K562 (cell line): ENCODE measurements around the gene SF3A2. TPM values are rescaled to one million over a fixed set of nuclear protein-coding genes. Genes with fewer than 3 reads are reported as not detected.

Source experiments
- CCNT2 ChIP-seq: IDR thresholded peaks from 2 replicates; pipeline ENCODE4 v1.6.1; 2011; ENCODE audit warnings: borderline replicate concordance, low read depth, mild to moderate bottlenecking, moderate library complexity, mixed read lengths, low read length; ENCODE audit not compliant: insufficient read length; ENCODE audit errors: extremely low read depth
- CEBPB ChIP-seq: fragments of 450-650 bp; IDR thresholded peaks from 2 replicates; pipeline ENCODE4 v1.6.1; 2016; ENCODE audit warnings: missing genetic modification characterization, missing compliant biosample characterization
- ELF1 ChIP-seq: fragments of 200-800 bp; sonication (Bioruptor generic); IDR thresholded peaks from 2 replicates; pipeline ENCODE4 v1.6.1; 2016; ENCODE audit warnings: missing genetic modification characterization, missing compliant biosample characterization
- GTF2E2 ChIP-seq: fragments of 200-800 bp; sonication (Bioruptor generic); IDR thresholded peaks from 2 replicates; pipeline ENCODE4 v1.6.1; 2016; ENCODE audit warnings: missing genetic modification characterization, missing compliant biosample characterization
- ID3 ChIP-seq, 2 experiments: fragments of 250-450 bp in 1 of 2; fragments of 450-650 bp in 1 of 2; sonication (Bioruptor Pico) in 1 of 2; IDR thresholded peaks; 2 replicates each; pipeline versions ENCODE4 v1.6.1 to v1.8.0; 2016 to 2021; ENCODE audit warnings: mild to moderate bottlenecking in 2 of 2, moderate library complexity in 2 of 2, missing compliant biosample characterization in 1 of 2, missing genetic modification characterization in 1 of 2
- KDM5B ChIP-seq: fragments of 200-600 bp; sonication (generic); IDR thresholded peaks from 2 replicates; pipeline ENCODE4 v1.6.1; 2012; ENCODE audit warnings: low read depth, mild to moderate bottlenecking, moderate library complexity, low read length, control low read depth, inconsistent platforms; ENCODE audit not compliant: insufficient replicate concordance
- MEF2A ChIP-seq: IDR thresholded peaks from 2 replicates; pipeline ENCODE4 v1.6.1; 2011; ENCODE audit warnings: low read depth, mild to moderate bottlenecking, low read length, moderate library complexity; ENCODE audit not compliant: control insufficient read depth
- SMAD4 ChIP-seq: fragments of 250-450 bp; sonication (Bioruptor Pico); conservative IDR thresholded peaks from 2 replicates; pipeline ENCODE4 v1.8.0; 2021; ENCODE audit warnings: inconsistent platforms, mild to moderate bottlenecking, moderate library complexity
- TEAD1 ChIP-seq, 2 experiments: fragments of 450-650 bp in 1 of 2; sonication (generic) in 1 of 2; formaldehyde crosslinking; IDR thresholded peaks; 2 replicates each; pipeline versions ENCODE4 v1.4.0 to v1.8.0; 2020 to 2022; ENCODE audit warnings: mild to moderate bottlenecking in 2 of 2, missing genetic modification reagents in 1 of 2
- USF1 ChIP-seq: sonication (generic); formaldehyde crosslinking; IDR thresholded peaks from 2 replicates; pipeline ENCODE4 v1.9.0; 2022; ENCODE audit warnings: mild to moderate bottlenecking, missing genetic modification reagents
- ZNF134 ChIP-seq: fragments of 250-450 bp; sonication (Bioruptor Pico); conservative IDR thresholded peaks from 2 replicates; pipeline ENCODE4 v1.4.0; 2020
- ZNF644 ChIP-seq: fragments of 200-800 bp; sonication (Bioruptor generic); IDR thresholded peaks from 2 replicates; pipeline ENCODE4 v1.6.1; 2016; ENCODE audit warnings: low read depth, missing genetic modification characterization, missing compliant biosample characterization
- polyA plus RNA-seq, 8 experiments: library from polyadenylated mRNA; depleted of rRNA in 4 of 8; stranded (reverse) in 5 of 8; unstranded in 3 of 8; fragments of >200 nt; fragmentation: Nextera tagmentation in 2 of 8; fragmentation: Illumina TruSeq in 1 of 8; extraction: Ambion mirVana in 2 of 8; extraction: Trizol in 1 of 8; gene quantifications; 2 replicates each; pipeline versions ENCODE4 v1.2.1 to v1.2.3, GENCODE V29; 2011 to 2014; ENCODE audit warnings: inconsistent platforms in 1 of 8, missing spikeins in 1 of 8
- total RNA-seq, 7 experiments: library from RNA; depleted of rRNA in 6 of 7; stranded (reverse); fragments of >200 nt in 6 of 7; fragmentation: Illumina TruSeq in 2 of 7; extraction: Trizol in 2 of 7; gene quantifications; 2 replicates each; pipeline versions ENCODE4 v1.2.1 to v1.2.3, GENCODE V29; 2011 to 2021; ENCODE audit warnings: low replicate concordance in 1 of 7
- TF ChIP-seq, protein P1 (sequence below): fragments of 250-450 bp; sonication (Bioruptor Pico); IDR thresholded peaks from 2 replicates; pipeline ENCODE4 v1.4.0; 2020; ENCODE audit warnings: mild to moderate bottlenecking, moderate library complexity
- TF ChIP-seq, protein P2 (sequence below): fragments of 450-650 bp; conservative IDR thresholded peaks from 2 replicates; pipeline ENCODE4 v1.6.1; 2016; ENCODE audit warnings: missing genetic modification characterization, low read depth, mild to moderate bottlenecking, control low read depth, missing compliant biosample characterization
- TF ChIP-seq, protein P3 (sequence below), 2 experiments: IDR thresholded peaks in 1 of 2; conservative IDR thresholded peaks in 1 of 2; 2 replicates each; pipeline ENCODE4 v1.6.1; 2016; ENCODE audit warnings: low read depth in 2 of 2, mild to moderate bottlenecking in 1 of 2, missing compliant biosample characterization in 1 of 2, missing genetic modification characterization in 1 of 2, moderate library complexity in 1 of 2

Gene SF3A2
- total and polyA plus RNA-seq, 9 of the 15 experiments (the other 6 are each of a cell fraction or from before 2014, with no cell fraction given): 0.17 to 194 (median 22.8) TPM

GRCh38 chr19:2236314-2237050 lies at the start of gene SF3A2, which contains the start of gene PLEKHJ1 (continued):
- TF ChIP-seq CEBPB (peak; percentile 92), SMAD4 (peak; percentile 71; the same call in 1 of the 2 replicates), ZNF644 (tag) (peak; percentile 40; the same call in 1 of the 2 replicates), ZNF134 (CRISPR knock-in tag) (no peak), ID3 (CRISPR knock-in tag; IDR thresholded peaks at IDR 0.05) (no peak), ID3 (tag; IDR thresholded peaks at IDR 0.05) (peak; percentile 90), KDM5B (peak; percentile 27), TEAD1 (CRISPR knock-in tag; IDR thresholded peaks at IDR 0.05) (0 out of 4 replicates have a peak, but pooled peaks have one; percentile 3 to 44), ELF1 (tag) (peak; percentile 94), MEF2A (0 out of 2 replicates have a peak, but pooled peaks have one; percentile 2), CCNT2 (peak; percentile 91), USF1 (peak; percentile 59; the same call in 1 of the 2 replicates), GTF2E2 (tag) (peak; percentile 92; the same call in 1 of the 2 replicates)
- TF ChIP-seq, protein P1, sequence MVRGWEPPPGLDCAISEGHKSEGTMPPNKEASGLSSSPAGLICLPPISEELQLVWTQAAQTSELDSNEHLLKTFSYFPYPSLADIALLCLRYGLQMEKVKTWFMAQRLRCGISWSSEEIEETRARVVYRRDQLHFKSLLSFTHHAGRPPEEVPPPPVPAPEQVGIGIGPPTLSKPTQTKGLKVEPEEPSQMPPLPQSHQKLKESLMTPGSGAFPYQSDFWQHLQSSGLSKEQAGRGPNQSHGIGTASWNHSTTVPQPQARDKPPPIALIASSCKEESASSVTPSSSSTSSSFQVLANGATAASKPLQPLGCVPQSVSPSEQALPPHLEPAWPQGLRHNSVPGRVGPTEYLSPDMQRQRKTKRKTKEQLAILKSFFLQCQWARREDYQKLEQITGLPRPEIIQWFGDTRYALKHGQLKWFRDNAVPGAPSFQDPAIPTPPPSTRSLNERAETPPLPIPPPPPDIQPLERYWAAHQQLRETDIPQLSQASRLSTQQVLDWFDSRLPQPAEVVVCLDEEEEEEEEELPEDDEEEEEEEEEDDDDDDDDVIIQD (CRISPR knock-in tag): 0 out of 2 replicates have a peak, but pooled peaks have one; percentile 23
- TF ChIP-seq, protein P2, sequence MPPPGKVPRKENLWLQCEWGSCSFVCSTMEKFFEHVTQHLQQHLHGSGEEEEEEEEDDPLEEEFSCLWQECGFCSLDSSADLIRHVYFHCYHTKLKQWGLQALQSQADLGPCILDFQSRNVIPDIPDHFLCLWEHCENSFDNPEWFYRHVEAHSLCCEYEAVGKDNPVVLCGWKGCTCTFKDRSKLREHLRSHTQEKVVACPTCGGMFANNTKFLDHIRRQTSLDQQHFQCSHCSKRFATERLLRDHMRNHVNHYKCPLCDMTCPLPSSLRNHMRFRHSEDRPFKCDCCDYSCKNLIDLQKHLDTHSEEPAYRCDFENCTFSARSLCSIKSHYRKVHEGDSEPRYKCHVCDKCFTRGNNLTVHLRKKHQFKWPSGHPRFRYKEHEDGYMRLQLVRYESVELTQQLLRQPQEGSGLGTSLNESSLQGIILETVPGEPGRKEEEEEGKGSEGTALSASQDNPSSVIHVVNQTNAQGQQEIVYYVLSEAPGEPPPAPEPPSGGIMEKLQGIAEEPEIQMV (tag): peak; percentile 79
- TF ChIP-seq, protein P3, sequence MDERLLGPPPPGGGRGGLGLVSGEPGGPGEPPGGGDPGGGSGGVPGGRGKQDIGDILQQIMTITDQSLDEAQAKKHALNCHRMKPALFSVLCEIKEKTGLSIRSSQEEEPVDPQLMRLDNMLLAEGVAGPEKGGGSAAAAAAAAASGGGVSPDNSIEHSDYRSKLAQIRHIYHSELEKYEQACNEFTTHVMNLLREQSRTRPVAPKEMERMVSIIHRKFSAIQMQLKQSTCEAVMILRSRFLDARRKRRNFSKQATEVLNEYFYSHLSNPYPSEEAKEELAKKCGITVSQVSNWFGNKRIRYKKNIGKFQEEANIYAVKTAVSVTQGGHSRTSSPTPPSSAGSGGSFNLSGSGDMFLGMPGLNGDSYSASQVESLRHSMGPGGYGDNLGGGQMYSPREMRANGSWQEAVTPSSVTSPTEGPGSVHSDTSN (CRISPR knock-in tag; IDR thresholded peaks at IDR 0.05; ENCODE audit: low read depth): no peak
- TF ChIP-seq, protein P3 (tag; conservative IDR thresholded peaks at IDR 0.05; ENCODE audit: low read depth): no peak
